ENCODE data around the gene TET2. TPM values are rescaled to one million over a fixed set of nuclear protein-coding genes. Genes with fewer than 3 reads are reported as not detected.

Gene TET2
- total RNA-seq, 6 donors from 2014 or later: 25.1 to 41.9 (median 29.7) TPM

DNA sequence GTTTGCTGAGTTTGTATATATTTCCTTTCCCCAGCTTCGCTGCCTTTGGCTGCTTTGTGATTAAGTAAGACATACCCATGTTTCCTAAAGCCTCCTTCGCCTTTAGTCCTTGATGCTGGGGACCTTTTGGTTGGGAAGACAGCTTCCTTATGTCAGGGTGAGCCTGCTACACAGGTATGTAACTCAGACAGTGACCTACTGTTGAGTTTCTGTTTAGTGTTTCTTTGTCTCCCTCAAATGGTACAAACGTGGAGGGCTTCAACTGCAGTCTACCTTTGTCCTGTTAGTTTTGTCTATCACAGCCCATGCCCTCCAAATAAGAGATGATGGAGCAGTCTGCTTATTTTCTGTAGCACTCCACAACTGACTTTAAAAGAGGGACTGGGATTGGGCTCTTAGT is 59.5 kb downstream of the TET2 start:
- WGBS, 2 donors: 76 to 89% methylated on average over 3 of the region's 3 CpGs
- TF ChIP-seq, protein P1, sequence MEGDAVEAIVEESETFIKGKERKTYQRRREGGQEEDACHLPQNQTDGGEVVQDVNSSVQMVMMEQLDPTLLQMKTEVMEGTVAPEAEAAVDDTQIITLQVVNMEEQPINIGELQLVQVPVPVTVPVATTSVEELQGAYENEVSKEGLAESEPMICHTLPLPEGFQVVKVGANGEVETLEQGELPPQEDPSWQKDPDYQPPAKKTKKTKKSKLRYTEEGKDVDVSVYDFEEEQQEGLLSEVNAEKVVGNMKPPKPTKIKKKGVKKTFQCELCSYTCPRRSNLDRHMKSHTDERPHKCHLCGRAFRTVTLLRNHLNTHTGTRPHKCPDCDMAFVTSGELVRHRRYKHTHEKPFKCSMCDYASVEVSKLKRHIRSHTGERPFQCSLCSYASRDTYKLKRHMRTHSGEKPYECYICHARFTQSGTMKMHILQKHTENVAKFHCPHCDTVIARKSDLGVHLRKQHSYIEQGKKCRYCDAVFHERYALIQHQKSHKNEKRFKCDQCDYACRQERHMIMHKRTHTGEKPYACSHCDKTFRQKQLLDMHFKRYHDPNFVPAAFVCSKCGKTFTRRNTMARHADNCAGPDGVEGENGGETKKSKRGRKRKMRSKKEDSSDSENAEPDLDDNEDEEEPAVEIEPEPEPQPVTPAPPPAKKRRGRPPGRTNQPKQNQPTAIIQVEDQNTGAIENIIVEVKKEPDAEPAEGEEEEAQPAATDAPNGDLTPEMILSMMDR (IDR thresholded peaks at IDR 0.05): no peak
- TF ChIP-seq POLR2A (IDR thresholded peaks at IDR 0.05): no peak
- no peak for TF ChIP-seq EP300 (IDR thresholded peaks at IDR 0.05)
- no peak for TF ChIP-seq POLR2AphosphoS5 (IDR thresholded peaks at IDR 0.05)
- no peak for DNase-seq
- Histone ChIP-seq H3K27me3 (no peaks in the 10 kb centered on the region), H3K36me3 (no peaks in the 10 kb centered on the region), H3K4me3 (no peak overlapping the region), H3K9me3 (no peaks in the 10 kb centered on the region), H3K4me1 (no peaks in the 10 kb centered on the region), H3K27ac (no peak overlapping the region)
- ATAC-seq (ENCODE audit: low FRiP score in 2 of 2): no peak

GRCh38 chr4:105207386-105207785 is 60.7 kb downstream of the TET2 start:
- no peaks in the 10 kb centered on the region for H3K4me1 ChIP-seq
- 89 to 94% methylated on average over 2 of the region's 2 CpGs for WGBS, 2 donors
- no peak overlapping the region for H3K27ac ChIP-seq

GRCh38 chr4:105208561-105208960 is 61.9 kb downstream of the TET2 start:
- Histone ChIP-seq H3K4me1 (no peaks in the 10 kb centered on the region), H3K36me3 (no peaks in the 10 kb centered on the region), H3K4me3 (no peak overlapping the region), H3K27me3 (no peaks in the 10 kb centered on the region), H3K9me3 (no peaks in the 10 kb centered on the region), H3K27ac (no peak overlapping the region)
- DNase-seq (no peak), ATAC-seq (ENCODE audit: low FRiP score in 2 of 2) (no peak)
- WGBS, 2 donors: 83 to 87% methylated on average over 5 of the region's 5 CpGs
- TF ChIP-seq, protein P1 (IDR thresholded peaks at IDR 0.05): no peak
- TF ChIP-seq EP300 (IDR thresholded peaks at IDR 0.05) (no peak), POLR2AphosphoS5 (IDR thresholded peaks at IDR 0.05) (no peak), POLR2A (IDR thresholded peaks at IDR 0.05) (no peak)

More at GRCh38 chr4:105207386-105207785, 60.7 kb downstream of the TET2 start:
- ATAC-seq (ENCODE audit: low FRiP score in 2 of 2): no peak
- no peak overlapping the region for H3K4me3 ChIP-seq
- H3K27me3 ChIP-seq: no peaks in the 10 kb centered on the region
- H3K9me3 ChIP-seq: no peaks in the 10 kb centered on the region
- TF ChIP-seq POLR2A (IDR thresholded peaks at IDR 0.05) (no peak), EP300 (IDR thresholded peaks at IDR 0.05) (no peak), POLR2AphosphoS5 (IDR thresholded peaks at IDR 0.05) (no peak)
- TF ChIP-seq, protein P1 (IDR thresholded peaks at IDR 0.05): no peak
- no peaks in the 10 kb centered on the region for H3K36me3 ChIP-seq
- no peak for DNase-seq

DNA sequence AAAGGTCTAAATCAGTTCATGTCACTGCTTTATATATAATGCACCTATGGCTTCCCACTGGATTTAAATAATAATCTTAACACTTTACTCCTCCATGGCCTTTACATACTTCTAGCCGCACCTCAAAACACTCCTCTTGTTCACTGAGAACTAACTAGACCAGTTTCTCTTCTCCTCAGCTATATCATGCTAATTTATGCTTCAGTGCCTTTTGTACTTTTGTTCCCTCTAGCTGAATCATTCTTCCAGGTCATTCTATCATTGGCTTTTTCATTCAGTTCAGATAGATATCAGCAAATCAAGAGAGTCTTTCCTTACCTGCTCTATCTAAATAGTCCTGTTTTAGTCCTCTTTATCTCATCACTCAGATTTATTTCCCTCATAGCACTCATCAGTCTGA is 64.2 kb downstream of the TET2 start:
- no peak for ATAC-seq (ENCODE audit: low FRiP score in 2 of 2)
- WGBS, 2 donors: 77 to 84% methylated on average over 1 of the region's 1 CpG

More for the DNA sequence above, 64.2 kb downstream of the TET2 start:
- Histone ChIP-seq H3K4me1 (no peaks in the 10 kb centered on the region), H3K27me3 (no peaks in the 10 kb centered on the region), H3K27ac (no peak overlapping the region), H3K4me3 (no peak overlapping the region), H3K36me3 (no peaks in the 10 kb centered on the region), H3K9me3 (no peaks in the 10 kb centered on the region)
- TF ChIP-seq POLR2AphosphoS5 (IDR thresholded peaks at IDR 0.05) (no peak), EP300 (IDR thresholded peaks at IDR 0.05) (no peak), POLR2A (IDR thresholded peaks at IDR 0.05) (no peak)
- TF ChIP-seq, protein P1 (IDR thresholded peaks at IDR 0.05): no peak
- no peak for DNase-seq
